ENCODE data around the gene NAT14. TPM values are rescaled to one million over a fixed set of nuclear protein-coding genes. Genes with fewer than 3 reads are reported as not detected.

NAT14 gene
- total and polyA plus RNA-seq, 2 donors from 2014 or later, result 42.6 to 45.0 TPM

- no peak for DNase-seq
- Histone ChIP-seq H3K36me3 (ENCODE audit: control insufficient read depth in 2 of 3, insufficient read depth in 3 of 3, low read length in 3 of 3) (no peaks in the 10 kb centered on the region), H3K27me3 (ENCODE audit: control insufficient read depth, insufficient read depth, low read length) (no peaks in the 10 kb centered on the region), H3K9ac (ENCODE audit: low read length in 3 of 3) (no peak overlapping the region), H3K4me1 (ENCODE audit: control insufficient read depth in 2 of 3, insufficient read depth in 2 of 3, low read depth in 1 of 3, low read length in 3 of 3) (no peaks in the 10 kb centered on the region), H3K27ac (ENCODE audit: low read depth in 2 of 2, low read length in 2 of 2) (no peak overlapping the region), H3K9me3 (ENCODE audit: control insufficient read depth in 2 of 3, insufficient read depth in 1 of 3, low read length in 3 of 3) (no peaks in the 10 kb centered on the region), H3K4me3 (ENCODE audit: low read length in 3 of 3) (no peak overlapping the region)
- no peak for TF ChIP-seq CTCF (IDR thresholded peaks at IDR 0.05; ENCODE audit: borderline replicate concordance, extremely low read depth, insufficient read depth)
- intact Hi-C loops (cut with DNase I), result no loop called here
- no peak for FAIRE-seq
Measured at GRCh38 chr19:55519451-55520311, 34.7 kb downstream of the NAT14 start.

GRCh38 chr19:55520691-55521292 is 35.8 kb downstream of the NAT14 start:
- Histone ChIP-seq H3K9ac (ENCODE audit: low read length in 3 of 3) (no peak overlapping the region), H3K27ac (ENCODE audit: low read depth in 2 of 2, low read length in 2 of 2) (no peak overlapping the region), H3K27me3 (ENCODE audit: control insufficient read depth, insufficient read depth, low read length) (no peaks in the 10 kb centered on the region), H3K36me3 (ENCODE audit: control insufficient read depth in 2 of 3, insufficient read depth in 3 of 3, low read length in 3 of 3) (no peaks in the 10 kb centered on the region), H3K9me3 (ENCODE audit: control insufficient read depth in 2 of 3, insufficient read depth in 1 of 3, low read length in 3 of 3) (no peaks in the 10 kb centered on the region), H3K4me1 (ENCODE audit: control insufficient read depth in 2 of 3, insufficient read depth in 2 of 3, low read depth in 1 of 3, low read length in 3 of 3) (no peaks in the 10 kb centered on the region), H3K4me3 (ENCODE audit: low read length in 3 of 3) (no peak overlapping the region)
- no peak for DNase-seq
- no peak for FAIRE-seq
- intact Hi-C loops (cut with DNase I), result no loop called here
- TF ChIP-seq CTCF (IDR thresholded peaks at IDR 0.05; ENCODE audit: borderline replicate concordance, extremely low read depth, insufficient read depth), result no peak

- H3K9ac ChIP-seq (ENCODE audit: low read length in 3 of 3), result no peak overlapping the region
- no peak for TF ChIP-seq CTCF (IDR thresholded peaks at IDR 0.05; ENCODE audit: borderline replicate concordance, extremely low read depth, insufficient read depth)
- H3K9me3 ChIP-seq (ENCODE audit: control insufficient read depth in 2 of 3, insufficient read depth in 1 of 3, low read length in 3 of 3), result peaks cover 0 to 6% (median 0%) of the 10 kb centered on the region in 3 donors
- H3K4me3 ChIP-seq (ENCODE audit: low read length in 3 of 3), result no peak overlapping the region
- H3K4me1 ChIP-seq (ENCODE audit: control insufficient read depth in 2 of 3, insufficient read depth in 2 of 3, low read depth in 1 of 3, low read length in 3 of 3), result peaks cover 0 to 8% (median 3%) of the 10 kb centered on the region in 3 donors
- DNase-seq (peak in 4 of 5 donors; percentile 50 to 66 (median 60)), FAIRE-seq (no peak)
- no peaks in the 10 kb centered on the region for H3K27me3 ChIP-seq (ENCODE audit: control insufficient read depth, insufficient read depth, low read length)
- intact Hi-C loops (cut with DNase I), result no loop called here
- H3K27ac ChIP-seq (ENCODE audit: low read depth in 2 of 2, low read length in 2 of 2), result no peak overlapping the region
- peaks cover 0 to 4% (median 0%) of the 10 kb centered on the region in 3 donors for H3K36me3 ChIP-seq (ENCODE audit: control insufficient read depth in 2 of 3, insufficient read depth in 3 of 3, low read length in 3 of 3)
Measured at GRCh38 chr19:55525289-55526101, 40.5 kb downstream of the NAT14 start.
